ENCODE results near the gene EIF5AL1. TPM values are rescaled to one million over a fixed set of nuclear protein-coding genes. Genes with fewer than 3 reads are reported as not detected.

The EIF5AL1 gene
- total and polyA plus RNA-seq, 9 of the 15 experiments (the other 6 are each of a cell fraction or from before 2014, with no cell fraction given): 0.03 to 3.4 (median 0.53) TPM; not detected in 1

GRCh38 chr10:79475877-79476276 is 36.5 kb upstream of the EIF5AL1 start (continued):
- TF ChIP-seq ZNF407 (IDR thresholded peaks at IDR 0.05; ENCODE audit: low read depth) (no peak), PRDM10 (IDR thresholded peaks at IDR 0.05; ENCODE audit: partially characterized antibody) (no peak), SOX6 (IDR thresholded peaks at IDR 0.05) (no peak)
